Ectodermal cell (in vitro differentiated cells): ENCODE data around the gene PLA2G2E.
"Not testable (repeated sequence)": the region's sequence is repeated elsewhere in the genome, so short reads cannot be mapped to it uniquely, and the experiment has no call there.

ENCODE experiments used
- H3K27ac ChIP-seq: 2 replicates; pipeline ENCODE4 v1.7.0; 2013; ENCODE audit warnings: mild to moderate bottlenecking, low read depth, low read length; ENCODE audit not compliant: insufficient read depth, poor library complexity, severe bottlenecking
- H3K27me3 ChIP-seq: 2 replicates; pipeline ENCODE4 v1.7.0; 2013; ENCODE audit warnings: mild to moderate bottlenecking, low read length; ENCODE audit not compliant: insufficient read depth, control insufficient read depth, poor library complexity, severe bottlenecking
- H3K36me3 ChIP-seq: one replicate; pipeline ENCODE4 v1.7.0; 2013; ENCODE audit warnings: low read length; ENCODE audit not compliant: control insufficient read depth, insufficient read depth
- H3K4me1 ChIP-seq: one replicate; pipeline ENCODE4 v1.7.0; 2013; ENCODE audit warnings: low read length; ENCODE audit not compliant: control insufficient read depth, insufficient read depth
- H3K4me3 ChIP-seq: 2 replicates; pipeline ENCODE4 v1.7.0; 2013; ENCODE audit warnings: low read depth, low read length, control low read depth; ENCODE audit not compliant: insufficient read depth
- H3K9me3 ChIP-seq: 2 replicates; pipeline ENCODE4 v1.7.0; 2013; ENCODE audit warnings: mild to moderate bottlenecking, low read length, moderate library complexity; ENCODE audit not compliant: control insufficient read depth
- WGBS, 2 experiments: methylation state at CpG; one replicate each; pipeline ENCODE4 v1.1.7; 2013; ENCODE audit warnings: missing lambda C conversion rate in 2 of 2; 5-methylcytosine and 5-hydroxymethylcytosine counted together

The PLA2G2E gene

DNA sequence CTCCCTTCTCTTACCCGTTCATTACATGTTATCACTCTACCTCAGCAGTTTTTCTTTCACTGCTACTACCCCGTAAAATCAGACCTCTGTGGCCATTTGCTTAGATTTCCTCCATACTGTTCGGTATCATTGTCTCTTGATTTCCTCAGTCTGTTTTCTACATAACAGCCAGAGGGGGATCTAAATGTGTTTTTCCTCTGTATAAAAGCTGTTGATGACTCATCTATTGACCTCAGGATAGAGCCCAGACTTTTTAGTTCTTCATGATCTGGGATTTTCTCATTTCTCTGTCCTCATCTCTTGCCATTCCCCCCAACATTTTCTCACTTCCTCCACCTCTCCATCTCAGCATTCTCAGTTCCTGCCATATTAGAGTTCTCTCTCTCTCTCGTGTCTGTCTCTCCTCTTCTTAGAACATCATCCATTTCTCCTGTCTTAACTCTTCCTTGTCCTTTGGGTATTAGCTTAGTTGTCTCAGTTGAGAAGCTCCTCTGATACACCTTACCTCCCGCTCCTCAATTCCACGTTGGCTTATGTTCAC is 30.7 kb downstream of the PLA2G2E start:
- Histone ChIP-seq H3K36me3 (peaks cover 51% of the 10 kb centered on the region), H3K4me1 (no peaks in the 10 kb centered on the region), H3K9me3 (no peaks in the 10 kb centered on the region), H3K27me3 (no peaks in the 10 kb centered on the region), H3K4me3 (no peak overlapping the region), H3K27ac (no peak overlapping the region)
- WGBS, 2 experiments: 95 to 96% methylated on average over 6 of the region's 6 CpGs

DNA sequence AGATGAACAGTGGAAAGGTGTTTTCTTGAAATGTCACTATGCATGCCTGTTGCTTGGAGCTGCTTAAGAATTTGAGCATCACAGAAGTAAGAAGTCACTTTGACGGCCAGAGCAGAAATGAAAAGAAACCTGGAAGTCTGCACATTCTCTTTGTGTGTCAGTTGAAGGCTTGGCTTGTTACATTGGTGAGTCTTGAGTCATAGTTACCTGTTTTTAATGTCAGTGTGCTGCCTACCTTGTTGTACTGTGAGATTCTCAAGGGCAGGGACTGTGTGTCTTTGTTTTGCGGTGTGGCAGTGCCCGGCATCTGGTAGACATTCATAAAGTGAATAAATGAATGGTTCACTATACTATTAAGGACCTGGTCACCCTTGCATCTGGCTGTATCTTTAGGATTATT is 31.3 kb downstream of the PLA2G2E start:
- no peak overlapping the region for H3K27ac ChIP-seq
- H3K4me1 ChIP-seq: no peaks in the 10 kb centered on the region
- no peak overlapping the region for H3K4me3 ChIP-seq
- 88 to 89% methylated on average over 3 of the region's 3 CpGs for WGBS, 2 experiments
- H3K27me3 ChIP-seq: no peaks in the 10 kb centered on the region
- peaks cover 46% of the 10 kb centered on the region for H3K36me3 ChIP-seq
- no peaks in the 10 kb centered on the region for H3K9me3 ChIP-seq

DNA sequence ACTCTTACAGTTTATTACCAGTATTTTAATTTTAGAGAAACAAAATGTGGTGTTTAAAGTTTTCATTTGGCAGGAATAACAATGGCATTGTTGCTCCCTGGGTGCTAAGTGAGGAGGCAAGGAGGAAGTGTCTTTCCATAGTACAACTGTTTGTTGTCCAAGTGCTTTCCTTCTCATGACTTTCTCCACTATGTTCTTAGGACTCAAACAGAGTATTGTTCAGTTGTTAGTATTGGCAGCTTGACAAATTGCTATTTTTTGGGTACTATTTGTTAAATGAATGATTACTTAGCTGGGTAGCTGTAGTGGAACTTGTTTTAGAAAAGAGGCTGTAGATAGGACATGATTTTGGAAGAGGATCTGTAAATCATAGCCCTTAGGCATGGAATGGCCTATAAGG is 33.8 kb downstream of the PLA2G2E start:
- Histone ChIP-seq H3K27ac (no peak overlapping the region), H3K4me1 (no peaks in the 10 kb centered on the region), H3K27me3 (no peaks in the 10 kb centered on the region), H3K9me3 (no peaks in the 10 kb centered on the region), H3K36me3 (peaks cover 36% of the 10 kb centered on the region), H3K4me3 (no peak overlapping the region)

DNA sequence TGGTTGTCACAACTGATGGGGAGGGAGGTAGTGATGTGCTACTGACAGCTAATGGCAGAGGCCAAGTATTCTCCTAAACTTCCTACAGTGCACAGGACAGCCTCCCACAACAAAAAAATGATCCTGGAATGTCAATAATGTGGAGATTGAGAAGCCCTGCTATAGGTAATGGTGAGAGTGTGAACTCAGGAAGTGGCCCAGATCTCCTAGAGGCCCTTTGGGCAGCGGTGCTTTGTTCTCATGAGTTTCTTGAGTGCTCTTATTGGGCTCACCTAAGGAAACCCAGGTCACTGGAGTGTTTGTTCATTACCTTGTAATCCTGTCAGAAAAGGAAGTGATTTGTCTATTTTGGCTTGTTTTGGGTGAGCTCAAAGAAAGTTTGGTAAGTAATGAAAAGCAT is 35.3 kb downstream of the PLA2G2E start:
- H3K36me3 ChIP-seq: peaks cover 21% of the 10 kb centered on the region
- no peaks in the 10 kb centered on the region for H3K4me1 ChIP-seq

DNA sequence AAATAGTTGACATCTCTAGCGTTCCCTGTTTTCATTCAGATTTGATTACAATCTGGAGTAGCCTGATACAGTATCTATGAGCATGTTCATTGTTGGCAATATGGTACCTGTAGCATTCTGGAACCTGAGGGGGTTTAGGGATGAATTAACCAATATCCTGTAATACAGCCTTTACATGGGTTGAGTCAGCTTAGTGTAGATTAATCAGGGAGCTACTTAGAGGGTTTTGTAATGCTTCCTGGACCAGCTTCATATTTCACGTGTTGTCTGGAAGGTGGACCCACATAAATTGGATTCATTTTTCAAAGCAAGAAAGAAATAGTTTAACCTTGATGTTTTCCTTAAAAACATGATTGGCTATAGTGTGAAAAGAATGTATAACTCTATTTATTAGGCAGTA is 37.6 kb downstream of the PLA2G2E start:
- Histone ChIP-seq H3K4me1 (no peaks in the 10 kb centered on the region), H3K27me3 (no peaks in the 10 kb centered on the region), H3K36me3 (peaks cover 4% of the 10 kb centered on the region), H3K27ac (no peak overlapping the region), H3K4me3 (no peak overlapping the region), H3K9me3 (no peaks in the 10 kb centered on the region)
- 91 to 98% methylated on average over 2 of the region's 2 CpGs for WGBS, 2 experiments

More for the DNA sequence above, 35.3 kb downstream of the PLA2G2E start:
- no peak overlapping the region for H3K27ac ChIP-seq
- no peak overlapping the region for H3K4me3 ChIP-seq
- 92 to 98% methylated on average over 1 of the region's 1 CpG for WGBS, 2 experiments
- H3K9me3 ChIP-seq: no peaks in the 10 kb centered on the region
- no peaks in the 10 kb centered on the region for H3K27me3 ChIP-seq

DNA sequence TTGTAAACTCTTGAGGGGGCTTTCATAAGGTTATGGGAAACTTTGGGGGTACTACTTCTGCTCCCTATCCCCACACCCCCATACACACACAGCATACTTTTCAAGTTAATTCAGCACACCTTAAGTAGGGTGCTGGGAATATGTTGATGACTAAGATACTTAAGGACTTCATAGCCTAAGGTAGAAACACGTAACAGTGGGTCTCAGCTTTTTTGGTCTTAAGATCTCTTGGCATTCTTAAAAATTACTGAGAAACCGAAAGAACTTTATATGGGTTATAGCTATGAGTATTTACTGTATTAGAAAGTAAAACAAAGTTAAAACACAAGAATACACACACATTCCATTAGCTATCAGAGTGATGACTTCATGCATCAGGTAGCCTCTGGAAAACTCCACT is 39.1 kb downstream of the PLA2G2E start:
- 100% methylated on average over 1 of the region's 2 CpGs for WGBS, 2 experiments
- Histone ChIP-seq H3K27ac (no peak overlapping the region), H3K9me3 (no peaks in the 10 kb centered on the region), H3K27me3 (no peaks in the 10 kb centered on the region), H3K4me3 (no peak overlapping the region), H3K36me3 (no peaks in the 10 kb centered on the region), H3K4me1 (no peaks in the 10 kb centered on the region)

DNA sequence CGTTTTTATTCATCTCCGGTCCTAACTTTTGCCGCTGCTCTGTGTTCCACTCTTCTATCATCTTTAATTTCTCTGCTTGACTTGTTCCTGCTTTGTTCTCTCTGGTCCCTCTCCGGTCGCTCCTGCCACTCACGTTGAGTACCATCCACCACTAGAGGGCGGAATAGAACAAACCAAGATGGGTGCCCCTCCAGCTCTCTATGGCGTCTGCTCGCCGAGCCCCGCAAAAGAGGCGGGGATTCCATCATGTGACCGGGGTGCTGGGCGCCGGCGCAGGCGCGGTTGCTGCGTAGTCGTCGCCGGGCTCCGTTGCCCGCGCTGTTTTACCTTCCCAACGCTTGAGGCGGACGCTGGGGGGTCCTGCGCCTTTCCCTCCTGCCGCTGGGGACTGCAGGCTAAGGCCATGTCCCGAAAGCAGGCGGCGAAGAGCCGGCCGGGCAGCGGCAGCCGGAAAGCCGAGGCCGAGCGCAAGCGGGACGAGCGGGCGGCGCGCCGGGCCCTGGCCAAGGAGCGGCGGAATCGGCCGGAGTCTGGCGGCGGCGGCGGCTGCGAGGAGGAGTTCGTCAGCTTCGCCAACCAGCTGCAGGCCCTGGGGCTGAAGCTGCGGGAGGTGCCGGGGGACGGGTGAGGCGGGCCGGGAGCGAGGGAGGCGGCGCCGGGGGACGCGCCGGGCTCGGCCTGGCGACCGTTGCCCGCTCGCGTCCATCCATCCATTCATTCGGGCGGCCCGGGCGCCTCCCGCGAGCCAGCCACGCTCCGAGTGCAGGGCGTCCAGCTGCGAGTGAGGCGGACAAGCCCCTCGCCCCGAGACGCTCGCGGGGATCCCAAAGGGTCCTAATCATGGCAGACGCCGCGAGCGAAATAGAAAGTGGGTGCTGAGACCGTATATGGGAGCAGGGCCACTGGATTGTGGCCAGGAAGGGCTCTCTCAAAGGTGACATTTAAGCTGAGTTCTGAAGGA is 41.0 kb downstream of the PLA2G2E start, which contains the start of gene OTUD3:
Gene OTUD3 (plus strand): TSS at position 285 of the 961 bp plus-strand sequence. CDS start 119 bp downstream, at position 404.
- 0 to 1% methylated on average over 97 of the region's 97 CpGs for WGBS, 2 experiments
- H3K4me3 ChIP-seq: peak within 1 kb of the TSS; percentile 80
- no peaks in the 10 kb centered on the region for H3K36me3 ChIP-seq
- peak within 1 kb of the TSS; percentile 72 for H3K27ac ChIP-seq
- H3K27me3 ChIP-seq: no peaks in the 10 kb centered on the region
- no peaks in the 10 kb centered on the region for H3K4me1 ChIP-seq
- H3K9me3 ChIP-seq: no peaks in the 10 kb centered on the region

DNA sequence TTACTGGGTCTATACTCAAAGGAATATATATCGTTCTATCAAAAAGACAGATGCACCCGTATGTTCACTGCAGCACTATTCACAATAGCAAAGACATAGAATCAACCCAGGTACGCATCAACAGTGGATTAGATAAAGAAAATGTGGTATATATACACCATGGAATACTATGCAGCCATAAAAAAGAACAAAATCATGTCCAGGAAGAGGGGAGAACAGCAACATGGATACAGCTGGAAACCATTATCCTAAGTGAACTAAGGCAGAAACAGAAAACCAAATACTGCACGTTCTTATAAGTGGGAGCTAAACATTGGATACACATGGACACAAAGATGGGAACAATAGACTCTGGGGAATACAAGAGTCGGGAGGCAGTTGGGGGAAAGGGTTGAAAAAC is 42.6 kb downstream of the PLA2G2E start:
- not testable (repeated sequence) for H3K9me3 ChIP-seq, H3K36me3 ChIP-seq, H3K27me3 ChIP-seq, H3K4me1 ChIP-seq, H3K4me3 ChIP-seq, H3K27ac ChIP-seq
- WGBS, 2 experiments: 77 to 86% methylated on average over 4 to 5 of the region's 5 CpGs

DNA sequence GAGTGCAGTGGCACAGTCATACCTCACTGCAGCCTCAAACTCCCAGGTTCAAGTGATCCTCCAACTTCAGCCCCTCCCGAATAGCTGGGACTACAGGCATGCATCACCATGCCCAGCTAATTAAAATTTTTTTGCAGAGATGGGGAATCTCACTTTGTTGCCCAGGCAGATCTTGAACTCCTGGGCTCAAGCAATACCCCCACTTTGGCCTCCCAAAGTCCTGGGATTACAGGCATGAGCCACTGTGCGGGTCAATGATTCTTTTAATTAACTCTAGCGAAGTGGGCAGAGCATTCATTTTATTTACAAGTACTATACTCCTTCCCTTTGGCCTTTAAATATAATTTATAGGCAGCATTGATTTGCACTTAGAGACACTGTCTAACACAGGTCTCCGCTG is 43.8 kb downstream of the PLA2G2E start:
- H3K27ac ChIP-seq: no peak overlapping the region
- no peaks in the 10 kb centered on the region for H3K4me1 ChIP-seq
- H3K27me3 ChIP-seq: no peaks in the 10 kb centered on the region
- whole genome bisulfite sequencing, 2 experiments: 92 to 95% methylated on average over 4 of the region's 4 CpGs
- H3K9me3 ChIP-seq: no peaks in the 10 kb centered on the region
- no peaks in the 10 kb centered on the region for H3K36me3 ChIP-seq
- H3K4me3 ChIP-seq: no peak overlapping the region

DNA sequence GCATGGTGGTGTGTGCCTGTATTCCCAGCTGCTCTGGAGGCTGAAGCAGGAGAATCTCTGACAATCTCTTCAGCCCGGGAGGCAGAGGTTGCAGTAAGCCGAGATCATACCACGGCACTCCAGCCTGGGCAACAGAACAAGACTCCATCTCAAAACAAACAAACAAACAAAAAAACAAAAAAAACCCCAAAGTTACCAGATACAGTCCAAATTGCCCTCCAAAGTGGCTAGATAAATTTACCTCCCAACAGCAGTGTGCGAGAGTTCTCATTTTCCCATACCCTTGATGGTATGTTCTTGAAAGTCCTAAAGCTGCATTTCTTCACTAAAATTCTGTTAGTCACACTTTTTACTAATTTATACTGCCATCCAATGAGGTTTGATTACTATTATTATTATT is 44.2 kb downstream of the PLA2G2E start:
- H3K27ac ChIP-seq: no peak overlapping the region
- no peaks in the 10 kb centered on the region for H3K27me3 ChIP-seq
- WGBS, 2 experiments: 95 to 98% methylated on average over 4 of the region's 4 CpGs
- H3K4me1 ChIP-seq: no peaks in the 10 kb centered on the region
- H3K4me3 ChIP-seq: no peak overlapping the region
- no peaks in the 10 kb centered on the region for H3K9me3 ChIP-seq
- H3K36me3 ChIP-seq: no peaks in the 10 kb centered on the region
